ENCODE data around the gene GLP1R.

Gene GLP1R

GRCh38 chr6:39065561-39065960, 17.0 kb downstream of the GLP1R start:
- DNase-seq: no peak

- no peak for DNase-seq
Measured at GRCh38 chr6:39068391-39068790, 19.8 kb downstream of the GLP1R start.

GRCh38 chr6:39072830-39073229, 24.2 kb downstream of the GLP1R start:
- DNase-seq: no peak

GRCh38 chr6:39073471-39074355, 25.1 kb downstream of the GLP1R start:
- no peak for DNase-seq

GRCh38 chr6:39074486-39074885, 25.9 kb downstream of the GLP1R start:
- DNase-seq: no peak

GRCh38 chr6:39075010-39075686, 26.6 kb downstream of the GLP1R start:
- DNase-seq: no peak

- DNase-seq: no peak
Measured at GRCh38 chr6:39075807-39076622, 27.4 kb downstream of the GLP1R start.

- DNase-seq: no peak
Measured at GRCh38 chr6:39076623-39077535, 28.3 kb downstream of the GLP1R start.

- no peak for DNase-seq
Measured at GRCh38 chr6:39077882-39078594, 29.5 kb downstream of the GLP1R start.

GRCh38 chr6:39078695-39079094, 30.1 kb downstream of the GLP1R start:
- no peak for DNase-seq

- no peak for DNase-seq
Measured at GRCh38 chr6:39079197-39080125, 30.9 kb downstream of the GLP1R start.

- DNase-seq: no peak
Measured at GRCh38 chr6:39080246-39080875, 31.8 kb downstream of the GLP1R start.

- DNase-seq: no peak
Measured at GRCh38 chr6:39082310-39082709, 33.7 kb downstream of the GLP1R start.

- DNase-seq: no peak
Measured at GRCh38 chr6:39083231-39083634, 34.7 kb downstream of the GLP1R start.

- DNase-seq: no peak
Measured at GRCh38 chr6:39084506-39084905, 35.9 kb downstream of the GLP1R start.

- DNase-seq: no peak
Measured at GRCh38 chr6:39085129-39085797, 36.7 kb downstream of the GLP1R start.

- DNase-seq: no peak
Measured at GRCh38 chr6:39086294-39086693, 37.7 kb downstream of the GLP1R start.

GRCh38 chr6:39086711-39087110, 38.1 kb downstream of the GLP1R start:
- DNase-seq: no peak

- DNase-seq: no peak
Measured at GRCh38 chr6:39087197-39087596, 38.6 kb downstream of the GLP1R start.

Measured in activated CD4-positive, CD25-positive, alpha-beta regulatory T cell treated with anti-CD3 and anti-CD28 coated beads, Interleukin-2, amount 50 U/mL, for 72 hours (primary cell).